ENCODE data around the gene SFXN5.

The SFXN5 gene

GRCh38 chr2:72892506-72893173, 178.9 kb downstream of the SFXN5 start:
- DNase-seq: peak; percentile 82
